Kidney (tissue), 14 donors: ENCODE results near the gene SOCS3. TPM values are rescaled to one million over a fixed set of nuclear protein-coding genes. Genes with fewer than 3 reads are reported as not detected.

Experiments used
- DNase-seq, 5 donors: peaks; one replicate each; pipeline ENCODE4 v3.0.0-alpha.2; 2013 to 2020
- FAIRE-seq: peaks from 2 replicates; lab custom pipeline; 2012; peaks lifted over from hg19 to GRCh38; lab: Jason Lieb, UNC
- H3K27ac ChIP-seq, 2 donors: one replicate each; pipeline ENCODE4 v1.7.0; 2013; ENCODE audit warnings: low read depth in 2 of 2, low read length in 2 of 2, inconsistent platforms in 1 of 2
- H3K27me3 ChIP-seq: one replicate; pipeline ENCODE4 v1.7.1; 2013; ENCODE audit warnings: low read length, inconsistent platforms; ENCODE audit not compliant: control insufficient read depth, insufficient read depth
- H3K36me3 ChIP-seq, 3 donors: one replicate each; pipeline versions ENCODE4 v1.7.0 to v1.7.1; 2013; ENCODE audit warnings: low read length in 3 of 3, control low read depth in 1 of 3, inconsistent platforms in 1 of 3; ENCODE audit not compliant: insufficient read depth in 3 of 3, control insufficient read depth in 2 of 3
- H3K4me1 ChIP-seq, 3 donors: one replicate each; pipeline versions ENCODE4 v1.7.0 to v1.7.1; 2013; ENCODE audit warnings: low read length in 3 of 3, inconsistent platforms in 1 of 3, low read depth in 1 of 3; ENCODE audit not compliant: control insufficient read depth in 2 of 3, insufficient read depth in 2 of 3
- H3K4me3 ChIP-seq, 3 donors: one replicate each; pipeline versions ENCODE4 v1.7.0 to v1.8.1; 2013; ENCODE audit warnings: low read length in 3 of 3, control low read depth in 1 of 3, inconsistent platforms in 1 of 3
- H3K9ac ChIP-seq, 3 donors: one replicate each; pipeline versions ENCODE4 v1.7.0 to v1.7.1; 2013; ENCODE audit warnings: low read length in 3 of 3, control low read depth in 1 of 3, inconsistent platforms in 1 of 3
- H3K9me3 ChIP-seq, 3 donors: one replicate each; pipeline versions ENCODE4 v1.7.0 to v1.7.1; 2013; ENCODE audit warnings: low read length in 3 of 3, control low read depth in 1 of 3, inconsistent platforms in 1 of 3; ENCODE audit not compliant: control insufficient read depth in 2 of 3, insufficient read depth in 1 of 3
- CTCF ChIP-seq: IDR thresholded peaks from 3 replicates; pipeline ENCODE4 v1.5.1; 2012; ENCODE audit warnings: mild to moderate bottlenecking, moderate library complexity, borderline replicate concordance; ENCODE audit not compliant: insufficient read depth; ENCODE audit errors: extremely low read depth
- intact Hi-C: fragments of 100-400 bp; cut with DNase I; formaldehyde crosslinking; loops from one replicate; pipeline ENCODE4 v1.11.1; 2022
- polyA plus RNA-seq: library from polyadenylated mRNA; stranded (reverse); fragments of 350-450 nt; fragmentation: Illumina TruSeq; extraction: RNeasy Lipid Tissue Mini Kit (QIAGEN cat#74804); gene quantifications from one replicate; pipeline ENCODE4 v1.2.3, GENCODE V29; 2014; ENCODE audit warnings: low read depth, low replicate concordance; ENCODE audit not compliant: insufficient read depth
- total RNA-seq: library from RNA; stranded (reverse); fragmentation: NEBNext Ultra II Directional; extraction: Animal tissue kit (Norgen Biotek cat#: 25700); gene quantifications from one replicate; pipeline ENCODE4 v1.2.1, GENCODE V29; 2021
- donor health status: control.
- donor health status: control.
- donor health status: control.
- donor health status: control.
- donor health status: control.
- donor health status: DM: yes; HTN: yes; CAD: no.
- donor health status: Normal renal cell carcinoma (clear cell type).

Gene SOCS3
- total and polyA plus RNA-seq, 2 donors from 2014 or later: 31.2 to 110 TPM

DNA sequence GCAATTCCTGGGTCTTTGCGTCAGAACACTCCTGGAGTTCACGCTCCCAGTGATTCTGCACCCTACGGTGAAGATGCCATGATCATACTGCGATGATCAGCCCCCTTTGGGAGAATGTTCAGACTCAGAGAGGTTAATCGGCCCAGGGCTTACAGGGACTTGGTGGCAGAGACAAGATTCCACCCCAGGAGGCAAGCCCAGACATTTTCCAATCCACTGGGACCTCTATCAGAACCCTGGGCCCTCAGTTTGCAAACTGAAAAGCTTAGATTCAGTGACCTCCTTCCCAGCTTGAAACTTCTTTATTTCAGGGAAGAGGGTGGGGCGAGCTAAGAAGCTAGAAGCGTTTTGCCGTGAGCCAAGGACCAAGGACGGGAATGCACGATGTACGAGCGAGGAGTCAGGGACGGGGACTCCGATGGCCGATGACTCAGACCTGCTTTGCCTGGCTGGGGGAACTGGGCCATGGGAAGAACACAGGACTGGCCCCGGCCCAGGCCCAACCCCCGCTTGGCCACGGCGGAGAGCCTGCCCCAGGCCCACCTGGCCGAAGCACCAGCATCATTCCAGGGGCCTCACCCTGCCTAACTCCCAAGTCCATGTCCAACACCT is 34.7 kb downstream of the SOCS3 start:
- Histone ChIP-seq H3K9me3 (no peaks in the 10 kb centered on the region), H3K36me3 (no peaks in the 10 kb centered on the region), H3K4me1 (peaks cover 2 to 7% (median 5%) of the 10 kb centered on the region in 3 donors), H3K9ac (no peak overlapping the region), H3K27ac (peak overlapping the region; percentile 59 to 83), H3K4me3 (no peak overlapping the region), H3K27me3 (no peaks in the 10 kb centered on the region)
- DNase-seq: peak in 1 of 5 donors; percentile 85
- intact Hi-C loops: no loop called here
- no peak for TF ChIP-seq CTCF
- FAIRE-seq: no peak

GRCh38 chr17:78324391-78325075 is 35.3 kb downstream of the SOCS3 start:
- peak overlapping the region in 1 of 3 donors; percentile 23 for H3K9ac ChIP-seq
- no peak for TF ChIP-seq CTCF
- no peaks in the 10 kb centered on the region for H3K27me3 ChIP-seq
- DNase-seq (peak; percentile 88 to 98 (median 95)), FAIRE-seq (no peak)
- intact Hi-C loops: no loop called here
- H3K4me1 ChIP-seq: peaks cover 2 to 7% (median 5%) of the 10 kb centered on the region in 3 donors
- H3K27ac ChIP-seq: peak overlapping the region; percentile 59 to 83
- H3K36me3 ChIP-seq: no peaks in the 10 kb centered on the region
- H3K9me3 ChIP-seq: no peaks in the 10 kb centered on the region
- H3K4me3 ChIP-seq: no peak overlapping the region

GRCh38 chr17:78323826-78324390 is 36.0 kb downstream of the SOCS3 start:
- H3K27ac ChIP-seq: peak overlapping the region; percentile 49 to 83
- intact Hi-C loops: no loop called here
- DNase-seq (peak in 1 of 5 donors; percentile 43), FAIRE-seq (no peak)
- no peaks in the 10 kb centered on the region for H3K27me3 ChIP-seq
- TF ChIP-seq CTCF: no peak
- peaks cover 2 to 7% (median 5%) of the 10 kb centered on the region in 3 donors for H3K4me1 ChIP-seq
- no peaks in the 10 kb centered on the region for H3K9me3 ChIP-seq
- H3K9ac ChIP-seq: peak overlapping the region in 1 of 3 donors; percentile 23
- no peaks in the 10 kb centered on the region for H3K36me3 ChIP-seq
- H3K4me3 ChIP-seq: no peak overlapping the region
